ENCODE data around the gene GON4L.
A peak's percentile ranks its signal among the peaks of the same experiment; 100 is the strongest.

Gene GON4L

GRCh38 chr1:155864393-155864792 is 7.4 kb upstream of the GON4L start:
- no peak for TF ChIP-seq CTCF (IDR thresholded peaks at IDR 0.05)
- peaks cover 34% of the 10 kb centered on the region for H3K27me3 Mint-ChIP-seq (ENCODE audit: low read depth, poor library complexity)

GRCh38 chr1:155861896-155862295 is 4.9 kb upstream of the GON4L start:
- peaks cover 21% of the 10 kb centered on the region for H3K4me1 Mint-ChIP-seq
- no peak for DNase-seq
- H3K9me3 Mint-ChIP-seq = no peaks in the 10 kb centered on the region
- no peak overlapping the region for H3K4me3 Mint-ChIP-seq
- TF ChIP-seq CTCF (IDR thresholded peaks at IDR 0.05) = no peak
- no peak overlapping the region for H3K27ac Mint-ChIP-seq
- H3K27me3 Mint-ChIP-seq (ENCODE audit: low read depth, poor library complexity) = peaks cover 26% of the 10 kb centered on the region
- H3K36me3 Mint-ChIP-seq (ENCODE audit: low read depth) = no peaks in the 10 kb centered on the region

More at GRCh38 chr1:155864393-155864792, 7.4 kb upstream of the GON4L start:
- DNase-seq = no peak
- Mint-ChIP-seq H3K4me1 (peaks cover 11% of the 10 kb centered on the region), H3K36me3 (ENCODE audit: low read depth) (no peaks in the 10 kb centered on the region), H3K27ac (no peak overlapping the region), H3K9me3 (no peaks in the 10 kb centered on the region), H3K4me3 (no peak overlapping the region)

- peaks cover 26% of the 10 kb centered on the region for H3K27me3 Mint-ChIP-seq (ENCODE audit: low read depth, poor library complexity)
- H3K36me3 Mint-ChIP-seq (ENCODE audit: low read depth) = no peaks in the 10 kb centered on the region
- peaks cover 30% of the 10 kb centered on the region for H3K4me1 Mint-ChIP-seq
- no peak for DNase-seq
- no peaks in the 10 kb centered on the region for H3K9me3 Mint-ChIP-seq
- TF ChIP-seq CTCF (IDR thresholded peaks at IDR 0.05) = no peak
- no peak overlapping the region for H3K27ac Mint-ChIP-seq
- peak overlapping the region; percentile 70 for H3K4me3 Mint-ChIP-seq
These were observed 4.0 kb upstream of the GON4L start for GRCh38 chr1:155860970-155861510.

GRCh38 chr1:155859881-155860871 is 3.2 kb upstream of the GON4L start:
- peaks cover 26% of the 10 kb centered on the region for H3K27me3 Mint-ChIP-seq (ENCODE audit: low read depth, poor library complexity)
- no peaks in the 10 kb centered on the region for H3K9me3 Mint-ChIP-seq

GRCh38 chr1:155859234-155859829 is 2.3 kb upstream of the GON4L start, which contains the start of gene SYT11:
TSS of gene SYT11 (plus strand) at chr1:155859567. CDS start at chr1:155859762, 195 bp downstream.
- peak; percentile 93 for DNase-seq
- H3K27ac Mint-ChIP-seq = peak within 1 kb of the TSS; percentile 87
- peaks cover 9% of the 10 kb centered on the region for H3K36me3 Mint-ChIP-seq (ENCODE audit: low read depth)
- H3K4me1 Mint-ChIP-seq = peaks cover 32% of the 10 kb centered on the region
- peaks cover 26% of the 10 kb centered on the region for H3K27me3 Mint-ChIP-seq (ENCODE audit: low read depth, poor library complexity)
- no peaks in the 10 kb centered on the region for H3K9me3 Mint-ChIP-seq
- no peak for TF ChIP-seq CTCF (IDR thresholded peaks at IDR 0.05)
- H3K4me3 Mint-ChIP-seq = peak within 1 kb of the TSS; percentile 100

More at GRCh38 chr1:155859881-155860871, 3.2 kb upstream of the GON4L start:
- no peak for TF ChIP-seq CTCF (IDR thresholded peaks at IDR 0.05)
- Mint-ChIP-seq H3K27ac (peak overlapping the region; percentile 87), H3K36me3 (ENCODE audit: low read depth) (peaks cover 2% of the 10 kb centered on the region), H3K4me3 (peak overlapping the region; percentile 82), H3K4me1 (peaks cover 32% of the 10 kb centered on the region)
- peak; percentile 54 for DNase-seq

Data from nephron progenitor cell (in vitro differentiated cells).